CD4-positive, CD25-positive, alpha-beta regulatory T cell (primary cell): ENCODE results near the gene PRR12. TPM values are rescaled to one million over a fixed set of nuclear protein-coding genes. Genes with fewer than 3 reads are reported as not detected.

Source experiments
- ATAC-seq, 2 donors: fragments of 150-1000 bp; cut with Tn5 transposase; one replicate each; pipeline ENCODE4 v1.10.0; 2021; ENCODE audit warnings: low read depth in 2 of 2, moderate number of reproducible peaks in 2 of 2, moderate library complexity in 1 of 2
- DNase-seq, 3 donors: peaks; one replicate each; pipeline versions ENCODE4 v3.0.0 to v3.0.0-alpha.2; 2012 to 2022; ENCODE audit warnings: mixed read lengths in 1 of 3
- H3K27ac ChIP-seq: one replicate; pipeline ENCODE4 v1.7.0; 2013; ENCODE audit warnings: mild to moderate bottlenecking, low read length; ENCODE audit not compliant: insufficient read depth, poor library complexity, severe bottlenecking
- H3K27me3 ChIP-seq: one replicate; pipeline ENCODE4 v1.7.0; 2013; ENCODE audit warnings: low read length; ENCODE audit not compliant: control insufficient read depth, insufficient read depth
- H3K36me3 ChIP-seq: one replicate; pipeline ENCODE4 v1.7.0; 2013; ENCODE audit warnings: mild to moderate bottlenecking, low read length, moderate library complexity; ENCODE audit not compliant: control insufficient read depth, insufficient read depth
- H3K4me1 ChIP-seq: 2 replicates; pipeline ENCODE4 v1.7.0; 2013; ENCODE audit warnings: mild to moderate bottlenecking, low read length; ENCODE audit not compliant: insufficient read depth, control insufficient read depth, poor library complexity, severe bottlenecking
- H3K4me3 ChIP-seq: one replicate; pipeline ENCODE4 v1.7.0; 2013; ENCODE audit warnings: low read depth, mild to moderate bottlenecking, low read length, moderate library complexity
- H3K9me3 ChIP-seq, 2 experiments: 1 replicate in 1 of 2; 2 replicates in 1 of 2; pipeline ENCODE4 v1.7.0; 2013; ENCODE audit warnings: low read length in 2 of 2, mild to moderate bottlenecking in 1 of 2, moderate library complexity in 1 of 2; ENCODE audit not compliant: control insufficient read depth in 2 of 2
- H3K27ac Mint-ChIP-seq, 3 donors: one replicate each; pipeline ENCODE4 v1.8.0; 2020 to 2022; ENCODE audit warnings: mild to moderate bottlenecking in 3 of 3, mixed read lengths in 3 of 3, moderate library complexity in 2 of 3
- H3K27me3 Mint-ChIP-seq: one replicate; pipeline ENCODE4 v1.8.0; 2022; ENCODE audit warnings: mild to moderate bottlenecking, mixed read lengths
- H3K36me3 Mint-ChIP-seq: one replicate; pipeline ENCODE4 v1.8.0; 2020; ENCODE audit warnings: mixed read lengths
- H3K4me1 Mint-ChIP-seq, 4 donors: one replicate each; pipeline ENCODE4 v1.8.0; 2020 to 2022; ENCODE audit warnings: mixed read lengths in 4 of 4, mild to moderate bottlenecking in 1 of 4
- H3K4me3 Mint-ChIP-seq, 4 donors: one replicate each; pipeline ENCODE4 v1.8.0; 2020 to 2022; ENCODE audit warnings: mild to moderate bottlenecking in 4 of 4, mixed read lengths in 4 of 4, moderate library complexity in 3 of 4
- H3K9me3 Mint-ChIP-seq, 7 donors: one replicate each; pipeline ENCODE4 v1.8.0; 2020 to 2022; ENCODE audit warnings: mixed read lengths in 7 of 7, mild to moderate bottlenecking in 3 of 7, moderate library complexity in 2 of 7
- polyA plus RNA-seq, 4 donors: library from polyadenylated mRNA; unstranded; fragments of 300-500 nt; fragmentation: Illumina TruSeq; gene quantifications; one replicate each; pipeline ENCODE4 v1.2.3, GENCODE V29; 2021
- total RNA-seq: library from RNA; stranded (reverse); gene quantifications from one replicate; pipeline ENCODE4 v1.2.3, GENCODE V29; 2022

The PRR12 gene
- total and polyA plus RNA-seq, 5 donors from 2014 or later, result 0.05 to 50.2 (median 0.17) TPM

DNA sequence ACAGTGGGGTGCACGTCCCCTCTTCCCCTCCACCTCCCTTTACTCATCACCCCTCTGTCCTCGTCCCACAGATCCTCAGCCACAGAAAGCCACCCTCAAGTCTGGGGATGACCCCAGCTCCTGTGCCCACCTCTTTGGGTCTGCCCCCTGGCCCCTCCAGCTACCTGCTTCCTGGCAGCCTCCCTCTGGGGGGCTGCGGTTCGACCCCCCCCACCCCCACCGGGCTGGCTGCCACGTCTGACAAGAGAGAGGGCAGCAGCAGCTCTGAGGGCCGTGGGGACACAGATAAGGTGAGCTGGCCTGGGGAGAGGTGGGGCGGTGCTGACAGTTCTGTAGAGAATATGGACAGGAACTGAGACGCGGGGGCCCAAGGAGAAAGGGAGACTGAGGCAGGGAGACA lies 63.6 kb downstream of the PRR12 start:
- no peak overlapping the region for H3K27ac ChIP-seq
- ATAC-seq, result no peak
- Mint-ChIP-seq H3K9me3 (peaks cover 0 to 2% (median 0%) of the 10 kb centered on the region in 7 donors), H3K4me3 (no peak overlapping the region), H3K36me3 (peaks cover 20% of the 10 kb centered on the region), H3K27ac (no peak overlapping the region), H3K4me1 (peaks cover 0 to 11% (median 0%) of the 10 kb centered on the region in 4 donors), H3K27me3 (no peaks in the 10 kb centered on the region)
- H3K4me1 ChIP-seq, result no peaks in the 10 kb centered on the region
- H3K27me3 ChIP-seq, result no peaks in the 10 kb centered on the region
- H3K9me3 ChIP-seq, result no peaks in the 10 kb centered on the region
- DNase-seq, result no peak
- H3K4me3 ChIP-seq, result no peak overlapping the region
- peaks cover 46% of the 10 kb centered on the region for H3K36me3 ChIP-seq

DNA sequence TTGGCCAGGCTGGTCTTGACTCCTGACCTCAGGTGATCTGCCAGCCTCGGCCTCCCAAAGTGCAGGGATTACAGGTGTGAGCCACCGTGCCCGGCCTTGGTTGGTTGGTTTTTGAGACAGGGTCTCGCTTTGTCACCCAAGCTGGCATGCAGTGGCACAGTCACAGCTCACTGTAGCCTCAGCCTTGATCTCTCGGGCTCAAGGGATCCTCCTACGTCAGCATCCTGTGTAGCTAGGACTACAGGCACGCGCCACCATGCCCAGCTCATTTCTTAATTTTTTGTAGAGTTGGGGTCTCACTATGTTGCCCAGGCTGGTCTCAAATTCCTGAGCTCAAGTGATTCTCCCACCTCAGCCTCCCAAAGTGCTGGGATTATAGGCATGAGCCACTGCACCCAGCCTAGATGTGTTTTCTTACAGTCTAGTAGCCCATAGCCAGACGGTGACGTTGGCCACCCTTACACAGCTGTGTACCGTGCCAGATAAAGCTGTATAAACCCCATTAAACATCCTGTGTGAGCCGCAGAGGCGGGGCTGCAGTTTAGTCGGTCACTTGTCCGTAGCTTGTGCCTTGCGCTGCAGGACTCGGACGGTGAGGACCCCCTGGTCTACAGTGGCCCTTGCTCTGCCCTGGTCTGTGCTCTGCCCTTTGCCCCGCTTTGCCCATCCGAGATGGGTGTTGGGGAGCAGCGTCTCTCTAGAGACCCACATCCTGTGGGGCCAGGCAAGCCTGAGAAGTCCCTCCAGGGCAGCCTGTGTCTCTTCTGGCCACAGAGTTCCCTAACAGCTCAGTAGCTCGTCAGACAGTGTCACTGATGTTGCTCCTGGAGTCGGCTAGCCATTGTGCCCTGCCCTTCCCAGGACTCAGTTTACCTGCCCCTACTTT lies 64.8 kb downstream of the PRR12 start:
- Mint-ChIP-seq H3K27ac (no peak overlapping the region), H3K27me3 (no peaks in the 10 kb centered on the region), H3K4me3 (no peak overlapping the region), H3K9me3 (peaks cover 0 to 2% (median 0%) of the 10 kb centered on the region in 7 donors), H3K36me3 (peaks cover 16% of the 10 kb centered on the region), H3K4me1 (peaks cover 0 to 17% (median 0%) of the 10 kb centered on the region in 4 donors)
- Histone ChIP-seq H3K4me1 (no peaks in the 10 kb centered on the region), H3K4me3 (no peak overlapping the region), H3K27me3 (no peaks in the 10 kb centered on the region), H3K9me3 (no peaks in the 10 kb centered on the region), H3K27ac (no peak overlapping the region), H3K36me3 (peaks cover 47% of the 10 kb centered on the region)
- ATAC-seq, result no peak
- no peak for DNase-seq

DNA sequence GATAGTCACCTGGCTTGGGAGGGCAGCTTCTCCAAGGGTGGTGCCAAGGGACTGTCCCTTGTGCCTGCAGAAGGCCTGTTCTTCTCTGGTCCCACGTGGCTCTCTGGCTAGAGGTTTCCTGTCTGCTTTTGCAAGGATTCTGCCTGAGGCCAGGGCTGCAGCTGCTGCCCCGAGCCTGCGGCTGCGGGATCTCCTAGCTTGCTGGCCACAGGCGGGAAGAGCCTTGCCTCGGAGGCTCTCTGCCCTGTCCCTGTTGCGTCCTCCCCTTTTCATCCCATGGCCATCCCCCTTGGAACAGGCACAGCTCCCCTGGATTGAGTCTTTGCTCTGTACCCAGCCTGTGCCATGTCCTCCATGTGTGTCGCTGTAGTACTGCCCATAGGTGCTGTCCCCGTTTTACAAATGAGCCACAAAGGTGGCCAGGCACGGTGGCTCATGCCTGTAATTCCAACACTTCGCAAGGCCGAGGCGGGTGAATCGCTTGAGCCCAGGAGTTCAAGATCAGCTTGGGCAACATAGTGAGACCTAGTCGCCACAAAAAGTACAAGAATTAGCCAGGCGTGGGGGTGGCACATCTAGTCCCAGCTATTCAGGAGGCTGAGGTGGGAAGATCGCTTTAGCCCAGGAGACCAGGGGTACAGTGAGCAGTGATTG lies 65.6 kb downstream of the PRR12 start:
- H3K27ac ChIP-seq, result no peak overlapping the region
- peak overlapping the region in 1 of 3 donors; percentile 12 for H3K27ac Mint-ChIP-seq
- peaks cover 50% of the 10 kb centered on the region for H3K36me3 ChIP-seq

DNA sequence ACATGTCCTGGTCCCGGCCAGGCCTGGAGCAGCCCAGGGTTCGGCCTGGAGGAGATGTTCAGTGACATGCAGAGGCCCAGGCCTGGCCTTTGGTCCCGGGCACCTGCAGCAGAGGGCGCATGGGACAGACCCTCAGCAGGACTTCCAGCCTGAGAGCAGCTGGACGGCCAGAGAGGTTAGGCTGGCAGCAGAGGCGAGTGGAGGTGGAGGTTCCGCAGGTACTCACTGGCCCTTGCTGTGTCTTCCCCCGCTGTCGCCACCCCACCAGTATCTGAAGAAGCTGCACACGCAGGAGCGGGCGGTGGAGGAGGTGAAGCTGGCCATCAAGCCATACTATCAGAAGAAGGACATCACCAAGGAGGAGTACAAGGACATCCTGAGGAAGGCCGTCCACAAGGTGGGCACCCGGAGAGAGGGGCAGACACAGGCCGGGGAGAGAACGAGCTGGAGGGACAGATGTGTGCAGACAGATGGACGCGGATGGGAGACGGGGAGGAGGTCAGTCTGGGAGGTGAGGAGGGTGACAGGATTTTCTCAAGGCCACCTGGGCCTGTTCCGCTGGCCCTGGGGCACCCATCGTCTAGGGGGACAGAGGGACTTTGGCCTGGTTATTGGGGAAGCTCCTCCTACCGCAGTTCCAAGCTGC lies 66.6 kb downstream of the PRR12 start:
- peaks cover 16% of the 10 kb centered on the region for H3K36me3 Mint-ChIP-seq

More for the DNA sequence above, 65.6 kb downstream of the PRR12 start:
- Mint-ChIP-seq H3K27me3 (no peaks in the 10 kb centered on the region), H3K9me3 (peaks cover 0 to 2% (median 0%) of the 10 kb centered on the region in 7 donors), H3K4me3 (no peak overlapping the region), H3K4me1 (peaks cover 0 to 22% (median 0%) of the 10 kb centered on the region in 4 donors), H3K36me3 (peaks cover 16% of the 10 kb centered on the region)
- no peak for DNase-seq
- no peak for ATAC-seq
- Histone ChIP-seq H3K4me1 (no peaks in the 10 kb centered on the region), H3K27me3 (no peaks in the 10 kb centered on the region), H3K4me3 (no peak overlapping the region), H3K9me3 (no peaks in the 10 kb centered on the region)

DNA sequence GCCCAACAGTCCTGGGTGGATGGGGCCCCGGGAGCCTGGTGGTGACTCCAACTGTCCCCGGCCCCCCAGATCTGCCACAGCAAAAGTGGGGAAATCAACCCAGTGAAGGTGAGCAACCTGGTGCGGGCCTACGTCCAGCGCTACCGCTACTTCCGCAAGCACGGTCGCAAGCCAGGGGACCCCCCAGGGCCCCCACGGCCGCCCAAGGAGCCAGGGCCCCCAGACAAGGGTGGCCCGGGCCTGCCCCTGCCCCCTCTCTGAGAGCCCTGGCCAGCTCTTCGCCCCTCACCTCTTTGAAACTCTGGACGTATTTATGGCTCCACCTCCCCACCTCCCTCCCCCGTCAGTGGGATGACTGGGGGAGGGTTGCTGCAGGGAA lies 67.1 kb downstream of the PRR12 start:
- Mint-ChIP-seq H3K9me3 (peaks cover 0 to 2% (median 0%) of the 10 kb centered on the region in 7 donors), H3K36me3 (peaks cover 13% of the 10 kb centered on the region), H3K27me3 (no peaks in the 10 kb centered on the region), H3K27ac (no peak overlapping the region), H3K4me1 (peaks cover 0 to 33% (median 0%) of the 10 kb centered on the region in 4 donors), H3K4me3 (peak overlapping the region in 1 of 4 donors; percentile 83)
- Histone ChIP-seq H3K36me3 (peaks cover 55% of the 10 kb centered on the region), H3K27ac (no peak overlapping the region), H3K9me3 (no peaks in the 10 kb centered on the region), H3K27me3 (no peaks in the 10 kb centered on the region), H3K4me1 (peaks cover 11% of the 10 kb centered on the region), H3K4me3 (no peak overlapping the region)
- ATAC-seq (no peak), DNase-seq (no peak)

More for the DNA sequence above, 66.6 kb downstream of the PRR12 start:
- H3K4me3 Mint-ChIP-seq, result peak overlapping the region in 1 of 4 donors; percentile 83
- peak overlapping the region in 1 of 3 donors; percentile 48 for H3K27ac Mint-ChIP-seq
- ATAC-seq, result no peak
- Histone ChIP-seq H3K9me3 (no peaks in the 10 kb centered on the region), H3K36me3 (peaks cover 56% of the 10 kb centered on the region), H3K27me3 (no peaks in the 10 kb centered on the region), H3K27ac (no peak overlapping the region), H3K4me1 (peaks cover 6% of the 10 kb centered on the region), H3K4me3 (no peak overlapping the region)
- H3K27me3 Mint-ChIP-seq, result no peaks in the 10 kb centered on the region
- DNase-seq, result no peak
- peaks cover 0 to 2% (median 0%) of the 10 kb centered on the region in 7 donors for H3K9me3 Mint-ChIP-seq
- H3K4me1 Mint-ChIP-seq, result peaks cover 0 to 28% (median 0%) of the 10 kb centered on the region in 4 donors

DNA sequence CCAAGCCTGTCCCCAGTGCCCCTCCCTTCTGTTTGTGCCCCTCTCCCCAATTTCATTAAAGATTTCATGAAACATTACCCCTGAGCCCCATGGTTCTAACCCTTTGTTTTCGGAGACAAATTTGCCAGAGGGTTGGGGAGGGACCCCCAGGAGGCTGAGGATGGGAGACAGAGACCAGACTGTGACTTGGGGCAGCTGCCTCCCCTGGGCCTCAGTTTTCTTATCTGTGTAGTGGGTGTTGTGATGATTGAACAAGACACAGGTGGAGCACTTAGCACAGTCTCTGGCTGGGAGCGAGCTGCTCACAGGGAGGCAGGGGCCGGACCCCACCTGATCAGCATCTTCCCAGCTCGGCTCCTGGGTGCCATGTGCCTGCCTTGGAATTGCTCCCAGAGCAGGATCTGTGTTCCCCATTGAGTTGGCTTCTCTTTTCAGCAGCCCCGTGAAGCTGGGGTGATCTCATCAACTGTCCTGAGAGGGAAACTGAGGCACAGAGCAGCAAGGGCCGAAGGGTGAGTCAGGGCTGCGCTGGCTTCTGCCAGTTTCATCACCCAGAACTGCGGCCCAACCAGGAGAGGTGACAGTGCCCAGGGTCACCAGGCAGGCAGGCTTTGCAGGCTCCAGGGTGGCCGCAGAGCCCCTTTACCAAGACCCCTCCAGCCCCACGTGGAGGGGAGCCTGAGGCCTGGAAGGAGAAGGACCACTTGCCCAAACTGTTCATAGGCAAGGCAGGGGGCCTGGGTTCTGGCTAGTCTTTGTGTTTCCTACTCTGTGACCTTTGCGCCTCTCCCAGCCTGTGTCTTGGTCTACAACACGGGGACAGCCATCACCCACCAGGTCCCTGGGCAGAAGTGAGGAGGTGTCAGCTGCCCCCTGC lies 67.8 kb downstream of the PRR12 start:
- Histone ChIP-seq H3K9me3 (no peaks in the 10 kb centered on the region), H3K27me3 (no peaks in the 10 kb centered on the region), H3K27ac (no peak overlapping the region), H3K4me1 (peaks cover 18% of the 10 kb centered on the region), H3K36me3 (peaks cover 55% of the 10 kb centered on the region), H3K4me3 (no peak overlapping the region)
- ATAC-seq, result no peak
- DNase-seq, result no peak
- H3K4me1 Mint-ChIP-seq, result peaks cover 0 to 40% (median 2%) of the 10 kb centered on the region in 4 donors
- H3K36me3 Mint-ChIP-seq, result peaks cover 13% of the 10 kb centered on the region
- no peak overlapping the region for H3K4me3 Mint-ChIP-seq
- no peaks in the 10 kb centered on the region for H3K27me3 Mint-ChIP-seq
- H3K27ac Mint-ChIP-seq, result no peak overlapping the region
- no peaks in the 10 kb centered on the region for H3K9me3 Mint-ChIP-seq
